GM12878 (cell line): ENCODE data around the gene ZBED4. TPM values are rescaled to one million over a fixed set of nuclear protein-coding genes. Genes with fewer than 3 reads are reported as not detected.

ENCODE experiments used
- CBFB ChIP-seq: IDR thresholded peaks from 2 replicates; pipeline ENCODE4 v1.6.1; 2016; ENCODE audit warnings: antibody characterized with exemption, low read depth
- CREM ChIP-seq: IDR thresholded peaks from 2 replicates; pipeline ENCODE4 v1.6.1; 2014; ENCODE audit warnings: antibody characterized with exemption, low read depth
- CUX1 ChIP-seq: IDR thresholded peaks from 2 replicates; pipeline ENCODE4 v1.6.1; 2012; ENCODE audit warnings: improper control_type of control experiment, low read depth, low read length; ENCODE audit not compliant: insufficient replicate concordance
- MTA3 ChIP-seq: IDR thresholded peaks from 2 replicates; pipeline ENCODE4 v1.6.1; 2012; ENCODE audit warnings: low read length, inconsistent platforms, borderline replicate concordance
- POLR2AphosphoS5 ChIP-seq: IDR thresholded peaks from 2 replicates; pipeline ENCODE4 v1.6.1; 2011; ENCODE audit warnings: mild to moderate bottlenecking, low read length, inconsistent platforms
- polyA plus RNA-seq, 11 experiments: library from polyadenylated mRNA; depleted of rRNA in 4 of 11; unstranded in 6 of 11; stranded (reverse) in 5 of 11; fragments of >200 nt; fragmentation: Nextera tagmentation in 4 of 11; fragmentation: Illumina TruSeq in 1 of 11; extraction: Ambion mirVana in 4 of 11; extraction: Trizol in 1 of 11; gene quantifications; 1 replicate in 1 of 11; 2 replicates in 10 of 11; pipeline versions ENCODE4 v1.2.1 to v1.2.3, GENCODE V29; 2011 to 2016; ENCODE audit warnings: inconsistent platforms in 2 of 11, missing spikeins in 2 of 11, low read depth in 1 of 11
- total RNA-seq, 4 experiments: library from RNA; depleted of rRNA in 3 of 4; stranded (reverse); fragments of >200 nt in 3 of 4; fragmentation: Illumina TruSeq in 1 of 4; extraction: Trizol in 1 of 4; gene quantifications; 2 replicates each; pipeline versions ENCODE4 v1.2.1 to v1.2.3, GENCODE V29; 2013 to 2021
- TF ChIP-seq, protein P1 (sequence below): fragments of 450-650 bp; formaldehyde crosslinking; IDR thresholded peaks from 2 replicates; pipeline ENCODE4 v1.5.0; 2022; ENCODE audit warnings: mild to moderate bottlenecking, missing genetic modification characterization

ZBED4 gene
- total and polyA plus RNA-seq, 10 of the 15 experiments (the other 5 are each of a cell fraction or from before 2014, with no cell fraction given): 2.3 to 21.6 (median 12.8) TPM

DNA sequence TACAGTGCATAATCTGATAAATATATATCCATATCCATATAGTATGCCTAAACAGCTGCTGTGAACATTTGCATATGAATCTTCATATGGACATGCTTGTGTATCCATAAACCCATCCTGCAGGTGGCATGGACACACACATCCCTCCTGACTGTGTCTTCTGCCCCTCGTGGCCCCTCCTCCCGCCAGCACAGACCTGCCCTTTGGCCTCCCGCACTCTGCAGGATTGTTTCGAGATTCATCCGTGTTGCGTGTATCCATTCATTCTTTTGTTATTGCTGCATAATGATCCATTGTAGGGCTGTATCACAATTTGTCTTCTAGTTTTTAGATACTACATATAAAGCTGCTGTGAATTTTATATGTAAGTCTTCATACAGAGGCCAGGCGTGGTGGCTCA is 24.0 kb downstream of the ZBED4 start (continued):
- TF ChIP-seq, protein P1, sequence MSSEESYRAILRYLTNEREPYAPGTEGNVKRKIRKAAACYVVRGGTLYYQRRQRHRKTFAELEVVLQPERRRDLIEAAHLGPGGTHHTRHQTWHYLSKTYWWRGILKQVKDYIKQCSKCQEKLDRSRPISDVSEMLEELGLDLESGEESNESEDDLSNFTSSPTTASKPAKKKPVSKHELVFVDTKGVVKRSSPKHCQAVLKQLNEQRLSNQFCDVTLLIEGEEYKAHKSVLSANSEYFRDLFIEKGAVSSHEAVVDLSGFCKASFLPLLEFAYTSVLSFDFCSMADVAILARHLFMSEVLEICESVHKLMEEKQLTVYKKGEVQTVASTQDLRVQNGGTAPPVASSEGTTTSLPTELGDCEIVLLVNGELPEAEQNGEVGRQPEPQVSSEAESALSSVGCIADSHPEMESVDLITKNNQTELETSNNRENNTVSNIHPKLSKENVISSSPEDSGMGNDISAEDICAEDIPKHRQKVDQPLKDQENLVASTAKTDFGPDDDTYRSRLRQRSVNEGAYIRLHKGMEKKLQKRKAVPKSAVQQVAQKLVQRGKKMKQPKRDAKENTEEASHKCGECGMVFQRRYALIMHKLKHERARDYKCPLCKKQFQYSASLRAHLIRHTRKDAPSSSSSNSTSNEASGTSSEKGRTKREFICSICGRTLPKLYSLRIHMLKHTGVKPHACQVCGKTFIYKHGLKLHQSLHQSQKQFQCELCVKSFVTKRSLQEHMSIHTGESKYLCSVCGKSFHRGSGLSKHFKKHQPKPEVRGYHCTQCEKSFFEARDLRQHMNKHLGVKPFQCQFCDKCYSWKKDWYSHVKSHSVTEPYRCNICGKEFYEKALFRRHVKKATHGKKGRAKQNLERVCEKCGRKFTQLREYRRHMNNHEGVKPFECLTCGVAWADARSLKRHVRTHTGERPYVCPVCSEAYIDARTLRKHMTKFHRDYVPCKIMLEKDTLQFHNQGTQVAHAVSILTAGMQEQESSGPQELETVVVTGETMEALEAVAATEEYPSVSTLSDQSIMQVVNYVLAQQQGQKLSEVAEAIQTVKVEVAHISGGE (CRISPR knock-in tag): no peak
- TF ChIP-seq CUX1: no peak
- no peak for TF ChIP-seq POLR2AphosphoS5
- TF ChIP-seq CREM: no peak
- no peak for TF ChIP-seq MTA3
- TF ChIP-seq CBFB: no peak
